ENCODE data around the gene PDE9A. TPM values are rescaled to one million over a fixed set of nuclear protein-coding genes. Genes with fewer than 3 reads are reported as not detected.

Gene PDE9A
- total RNA-seq, 4 donors from 2014 or later = 10.6 to 83.2 (median 28.5) TPM

DNA sequence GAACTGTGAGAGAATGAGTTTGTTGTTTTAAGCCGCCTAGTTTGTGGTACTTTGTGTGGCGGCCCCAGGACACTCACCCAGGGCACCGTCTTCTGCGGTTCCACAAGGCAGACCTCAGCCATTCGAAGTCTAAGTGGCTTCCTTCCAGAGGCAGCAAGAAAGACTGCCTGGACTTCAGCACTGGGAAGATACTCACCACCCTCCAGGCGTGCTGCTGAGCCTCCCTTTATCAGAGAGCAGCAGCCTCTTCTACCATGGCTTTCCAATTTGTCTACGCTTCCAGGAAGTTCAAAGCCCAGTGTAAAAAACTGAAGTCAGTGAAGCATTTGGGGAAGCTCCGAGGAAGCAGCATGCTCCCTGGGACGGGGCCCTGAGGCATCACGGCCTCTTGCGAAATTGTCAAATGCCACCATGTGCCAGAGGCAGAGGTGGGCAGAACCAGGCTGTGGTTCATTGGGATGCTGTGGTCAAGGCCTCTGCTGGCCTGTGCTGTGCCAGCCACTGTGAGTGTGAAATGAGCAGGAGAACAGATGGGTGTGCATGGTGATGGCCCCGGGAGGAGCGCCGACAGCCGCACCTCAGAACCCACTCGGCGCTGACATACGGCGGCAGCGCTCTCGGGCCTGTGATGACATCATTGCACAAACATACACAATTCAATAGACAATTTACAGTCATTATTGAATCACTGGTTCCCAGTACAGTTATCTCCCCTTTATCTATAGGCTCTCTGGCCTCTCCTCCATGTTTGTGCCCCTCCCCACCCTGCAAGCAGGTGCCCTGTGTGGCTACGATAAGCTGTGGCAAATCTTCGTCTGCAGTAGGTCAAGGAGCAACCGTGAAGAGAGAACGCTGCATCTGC lies 110.4 kb downstream of the PDE9A start:
- Histone ChIP-seq H3K27ac (no peak overlapping the region), H3K36me3 (peaks cover 0 to 93% of the 10 kb centered on the region in 2 donors)
- ATAC-seq = no peak

DNA sequence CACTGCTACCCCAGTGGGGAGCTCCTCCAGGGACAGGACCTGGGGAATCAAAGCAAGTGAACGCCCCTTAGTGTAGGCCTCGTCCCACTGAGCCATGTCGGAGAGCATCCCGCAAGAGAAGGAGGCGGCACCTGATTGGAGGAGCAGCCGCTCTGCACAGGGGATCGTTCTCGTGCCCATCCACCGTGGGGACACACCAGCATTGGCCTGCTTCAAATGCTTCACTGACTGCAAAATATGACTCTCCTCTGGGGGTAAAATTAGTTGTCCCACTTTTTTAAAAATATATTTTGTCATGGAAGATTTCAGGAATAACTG lies 111.0 kb downstream of the PDE9A start:
- 100% methylated on average over 2 to 3 of the region's 9 CpGs for WGBS, 2 donors (ENCODE audit: low coverage in 1 of 2)

More for the DNA sequence above, 110.4 kb downstream of the PDE9A start:
- 85% methylated on average over 11 of the region's 25 CpGs; no CpG with 5 or more reads in 1 of the 2 donors for WGBS, 2 donors (ENCODE audit: low coverage in 1 of 2)
- H3K27me3 ChIP-seq = no peaks in the 10 kb centered on the region
- peaks cover 0 to 7% (median 0%) of the 10 kb centered on the region in 3 donors for H3K4me1 ChIP-seq
- no peaks in the 10 kb centered on the region for H3K9me3 ChIP-seq
- no peak overlapping the region for H3K4me3 ChIP-seq
- TF ChIP-seq POLR2AphosphoS5 (IDR thresholded peaks at IDR 0.05) (no peak), EP300 (IDR thresholded peaks at IDR 0.05) (no peak), POLR2A (IDR thresholded peaks at IDR 0.05) (no peak)
- TF ChIP-seq, protein P1, sequence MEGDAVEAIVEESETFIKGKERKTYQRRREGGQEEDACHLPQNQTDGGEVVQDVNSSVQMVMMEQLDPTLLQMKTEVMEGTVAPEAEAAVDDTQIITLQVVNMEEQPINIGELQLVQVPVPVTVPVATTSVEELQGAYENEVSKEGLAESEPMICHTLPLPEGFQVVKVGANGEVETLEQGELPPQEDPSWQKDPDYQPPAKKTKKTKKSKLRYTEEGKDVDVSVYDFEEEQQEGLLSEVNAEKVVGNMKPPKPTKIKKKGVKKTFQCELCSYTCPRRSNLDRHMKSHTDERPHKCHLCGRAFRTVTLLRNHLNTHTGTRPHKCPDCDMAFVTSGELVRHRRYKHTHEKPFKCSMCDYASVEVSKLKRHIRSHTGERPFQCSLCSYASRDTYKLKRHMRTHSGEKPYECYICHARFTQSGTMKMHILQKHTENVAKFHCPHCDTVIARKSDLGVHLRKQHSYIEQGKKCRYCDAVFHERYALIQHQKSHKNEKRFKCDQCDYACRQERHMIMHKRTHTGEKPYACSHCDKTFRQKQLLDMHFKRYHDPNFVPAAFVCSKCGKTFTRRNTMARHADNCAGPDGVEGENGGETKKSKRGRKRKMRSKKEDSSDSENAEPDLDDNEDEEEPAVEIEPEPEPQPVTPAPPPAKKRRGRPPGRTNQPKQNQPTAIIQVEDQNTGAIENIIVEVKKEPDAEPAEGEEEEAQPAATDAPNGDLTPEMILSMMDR (IDR thresholded peaks at IDR 0.05) = no peak

DNA sequence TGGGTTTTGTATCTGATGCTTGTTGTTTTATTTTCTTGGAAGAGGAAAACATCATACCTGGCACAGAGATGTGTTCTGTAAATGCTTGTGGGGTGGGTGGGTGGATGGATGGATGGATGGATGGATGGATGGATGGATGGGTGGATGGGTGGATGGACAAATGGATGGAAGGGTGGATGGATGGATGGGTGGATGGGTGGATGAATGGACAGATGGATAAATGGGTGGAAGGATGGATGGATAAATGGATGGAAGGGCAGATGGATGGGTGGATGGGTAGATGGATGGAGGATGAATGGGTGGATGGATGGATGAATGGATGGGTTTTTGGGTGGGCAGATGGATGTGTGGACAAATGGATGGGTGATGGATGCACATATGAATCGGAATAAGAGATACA lies 111.5 kb downstream of the PDE9A start:
- Histone ChIP-seq H3K27me3 (no peaks in the 10 kb centered on the region), H3K9me3 (no peaks in the 10 kb centered on the region), H3K36me3 (peaks cover 0 to 98% of the 10 kb centered on the region in 2 donors), H3K4me1 (peaks cover 0 to 7% (median 0%) of the 10 kb centered on the region in 3 donors), H3K27ac (no peak overlapping the region), H3K4me3 (no peak overlapping the region)
- no peak for ATAC-seq
- TF ChIP-seq, protein P1 (IDR thresholded peaks at IDR 0.05) = no peak
- TF ChIP-seq EP300 (IDR thresholded peaks at IDR 0.05) (no peak), POLR2A (IDR thresholded peaks at IDR 0.05) (no peak), POLR2AphosphoS5 (IDR thresholded peaks at IDR 0.05) (no peak)
- 96 to 100% methylated on average over 1 of the region's 1 CpG for WGBS, 2 donors (ENCODE audit: low coverage in 1 of 2)

More for the DNA sequence above, 111.0 kb downstream of the PDE9A start:
- no peaks in the 10 kb centered on the region for H3K9me3 ChIP-seq
- H3K36me3 ChIP-seq = peaks cover 0 to 96% of the 10 kb centered on the region in 2 donors
- ATAC-seq = no peak
- H3K4me3 ChIP-seq = no peak overlapping the region
- peaks cover 0 to 7% (median 0%) of the 10 kb centered on the region in 3 donors for H3K4me1 ChIP-seq
- TF ChIP-seq POLR2AphosphoS5 (IDR thresholded peaks at IDR 0.05) (no peak), EP300 (IDR thresholded peaks at IDR 0.05) (no peak), POLR2A (IDR thresholded peaks at IDR 0.05) (no peak)
- TF ChIP-seq, protein P1 (IDR thresholded peaks at IDR 0.05) = no peak
- no peak overlapping the region for H3K27ac ChIP-seq
- no peaks in the 10 kb centered on the region for H3K27me3 ChIP-seq

DNA sequence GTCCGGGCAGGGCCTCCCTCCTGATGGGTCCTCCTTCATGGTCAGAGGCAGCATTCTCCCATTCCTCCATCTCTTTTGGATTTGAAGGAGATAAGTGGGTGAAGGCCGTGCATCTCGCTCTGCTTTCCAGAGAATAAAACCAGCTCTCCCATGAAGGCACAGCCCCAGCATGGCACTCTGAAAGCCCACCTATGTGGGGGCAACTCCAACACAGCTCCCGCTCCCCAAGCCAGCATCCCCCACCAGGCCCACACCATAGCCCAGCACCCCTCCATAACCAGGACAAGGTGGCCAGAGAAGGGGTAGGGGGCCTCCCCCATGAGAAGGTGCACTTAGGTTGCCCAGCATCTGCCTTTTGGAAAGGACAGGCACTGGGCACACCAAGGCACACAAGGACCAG lies 112.2 kb downstream of the PDE9A start:
- H3K36me3 ChIP-seq = peaks cover 0 to 98% of the 10 kb centered on the region in 2 donors

More for the DNA sequence above, 112.2 kb downstream of the PDE9A start:
- Histone ChIP-seq H3K27ac (no peak overlapping the region), H3K9me3 (no peaks in the 10 kb centered on the region), H3K4me3 (no peak overlapping the region), H3K27me3 (no peaks in the 10 kb centered on the region), H3K4me1 (peaks cover 0 to 7% (median 0%) of the 10 kb centered on the region in 3 donors)
- ATAC-seq = no peak
- TF ChIP-seq EP300 (IDR thresholded peaks at IDR 0.05) (no peak), POLR2A (IDR thresholded peaks at IDR 0.05) (no peak), POLR2AphosphoS5 (IDR thresholded peaks at IDR 0.05) (no peak)
- TF ChIP-seq, protein P1 (IDR thresholded peaks at IDR 0.05) = no peak
- no CpG with 5 or more reads among the region's 4 CpGs for WGBS, 2 donors (ENCODE audit: low coverage in 1 of 2)
